Measurements from ENCODE around the gene CRYBG2.

DNA sequence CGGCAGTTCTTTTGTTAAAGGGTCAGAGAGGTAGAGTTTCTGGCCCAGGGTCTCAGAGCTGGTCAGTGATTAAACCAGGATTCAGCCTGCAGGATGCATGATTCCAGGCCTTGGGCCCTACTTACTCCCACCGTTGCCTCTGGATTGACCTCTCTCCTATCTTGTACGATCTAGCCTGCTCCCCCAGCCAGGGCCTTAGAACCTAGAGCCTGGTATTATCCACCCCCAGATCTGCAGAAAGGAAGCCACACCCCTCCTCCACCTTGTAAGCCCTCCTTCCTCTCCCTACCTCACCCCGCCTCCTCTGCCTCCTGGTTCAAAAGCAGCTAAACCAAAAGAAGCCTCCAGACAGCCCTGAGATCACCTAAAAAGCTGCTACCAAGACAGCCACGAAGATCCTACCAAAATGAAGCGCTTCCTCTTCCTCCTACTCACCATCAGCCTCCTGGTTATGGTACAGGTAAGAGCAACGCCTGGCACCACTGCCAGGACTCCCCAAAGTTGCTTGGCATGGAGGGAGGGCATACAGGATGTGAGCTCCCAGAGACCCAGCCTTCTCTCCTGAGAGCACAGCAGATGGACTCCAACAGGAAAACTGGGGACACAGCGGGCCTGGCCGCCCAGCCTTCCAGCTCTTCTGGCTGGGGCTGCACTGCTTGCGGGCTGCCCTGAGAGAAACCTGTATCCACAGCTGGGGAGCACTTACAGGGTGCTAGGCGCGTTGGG lies 36.2 kb downstream of the CRYBG2 start, which contains the start of gene CD52:
- no peak for TF ChIP-seq POLR2AphosphoS5 (IDR thresholded peaks at IDR 0.05; ENCODE audit: low read depth, low read length)
- no peak for TF ChIP-seq SIN3A (IDR thresholded peaks at IDR 0.05; ENCODE audit: borderline replicate concordance, insufficient read depth, low read length)
- TF ChIP-seq TAF1 (IDR thresholded peaks at IDR 0.05; ENCODE audit: borderline replicate concordance, insufficient read depth, low read length): no peak
- TF ChIP-seq FOXP2 (optimal IDR thresholded peaks at IDR 0.05; ENCODE audit: borderline replicate concordance, extremely low read depth, extremely low read length, insufficient read depth): no peak
- TF ChIP-seq, protein P1, sequence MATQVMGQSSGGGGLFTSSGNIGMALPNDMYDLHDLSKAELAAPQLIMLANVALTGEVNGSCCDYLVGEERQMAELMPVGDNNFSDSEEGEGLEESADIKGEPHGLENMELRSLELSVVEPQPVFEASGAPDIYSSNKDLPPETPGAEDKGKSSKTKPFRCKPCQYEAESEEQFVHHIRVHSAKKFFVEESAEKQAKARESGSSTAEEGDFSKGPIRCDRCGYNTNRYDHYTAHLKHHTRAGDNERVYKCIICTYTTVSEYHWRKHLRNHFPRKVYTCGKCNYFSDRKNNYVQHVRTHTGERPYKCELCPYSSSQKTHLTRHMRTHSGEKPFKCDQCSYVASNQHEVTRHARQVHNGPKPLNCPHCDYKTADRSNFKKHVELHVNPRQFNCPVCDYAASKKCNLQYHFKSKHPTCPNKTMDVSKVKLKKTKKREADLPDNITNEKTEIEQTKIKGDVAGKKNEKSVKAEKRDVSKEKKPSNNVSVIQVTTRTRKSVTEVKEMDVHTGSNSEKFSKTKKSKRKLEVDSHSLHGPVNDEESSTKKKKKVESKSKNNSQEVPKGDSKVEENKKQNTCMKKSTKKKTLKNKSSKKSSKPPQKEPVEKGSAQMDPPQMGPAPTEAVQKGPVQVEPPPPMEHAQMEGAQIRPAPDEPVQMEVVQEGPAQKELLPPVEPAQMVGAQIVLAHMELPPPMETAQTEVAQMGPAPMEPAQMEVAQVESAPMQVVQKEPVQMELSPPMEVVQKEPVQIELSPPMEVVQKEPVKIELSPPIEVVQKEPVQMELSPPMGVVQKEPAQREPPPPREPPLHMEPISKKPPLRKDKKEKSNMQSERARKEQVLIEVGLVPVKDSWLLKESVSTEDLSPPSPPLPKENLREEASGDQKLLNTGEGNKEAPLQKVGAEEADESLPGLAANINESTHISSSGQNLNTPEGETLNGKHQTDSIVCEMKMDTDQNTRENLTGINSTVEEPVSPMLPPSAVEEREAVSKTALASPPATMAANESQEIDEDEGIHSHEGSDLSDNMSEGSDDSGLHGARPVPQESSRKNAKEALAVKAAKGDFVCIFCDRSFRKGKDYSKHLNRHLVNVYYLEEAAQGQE (IDR thresholded peaks at IDR 0.05; ENCODE audit: insufficient read depth in 1 of 2, low read depth in 2 of 2, low read length in 2 of 2): no peak
